Left colon (tissue), 2 donors: ENCODE measurements around the gene ZC3H13. TPM values are rescaled to one million over a fixed set of nuclear protein-coding genes. Genes with fewer than 3 reads are reported as not detected.
A peak's percentile ranks its signal among the peaks of the same experiment; 100 is the strongest.

Experiments used
- ATAC-seq: fragments of 200-7000 bp; cut with Tn5 transposase; one replicate; pipeline ENCODE4 v1.9.1; 2020; ENCODE audit warnings: mild to moderate bottlenecking, moderate library complexity
- DNase-seq, 2 donors: peaks; one replicate each; pipeline ENCODE4 v3.0.0-alpha.2; 2020
- intact Hi-C, 2 donors: fragments of 100-400 bp; cut with DNase I in 1 of 2; cut with micrococcal nuclease in 1 of 2; formaldehyde crosslinking; loops; one replicate each; pipeline versions ENCODE4 v1.11.2 to v1.14.0; 2022; cut with DNase I, micrococcal nuclease
- total RNA-seq, 2 donors: library from RNA; stranded (reverse); fragmentation: NEBNext Ultra II Directional; extraction: Animal tissue kit (Norgen Biotek cat#: 25700); gene quantifications; one replicate each; pipeline ENCODE4 v1.2.1, GENCODE V29; 2021
- donor health status: DM: no; HTN: no; CAD: no.
- donor health status: DM: yes; HTN: yes; CAD: no.

The ZC3H13 gene
- total RNA-seq, 2 donors from 2014 or later = 26.1 to 27.8 TPM

DNA sequence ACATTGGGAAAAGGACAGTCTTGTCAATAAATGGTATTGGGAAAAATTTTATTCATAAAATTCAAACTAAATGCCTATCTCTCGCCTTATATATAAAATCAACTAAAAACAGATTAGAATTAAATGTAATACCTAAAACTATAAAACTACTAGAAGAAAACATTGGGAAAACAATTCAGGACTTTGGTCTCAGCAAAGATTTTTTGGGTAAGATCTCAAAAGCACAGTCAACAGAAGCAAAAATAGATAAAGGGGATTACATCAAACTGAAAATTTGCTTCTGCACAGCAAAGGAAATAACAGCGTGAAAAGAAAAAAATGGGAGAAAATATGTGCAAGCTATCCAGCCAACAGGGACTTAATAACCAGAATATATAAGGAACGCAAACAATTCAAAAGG, 24.3 kb upstream of the ZC3H13 start:
- ATAC-seq (no peak), DNase-seq (no peak)
- intact Hi-C loops = no loop called here

DNA sequence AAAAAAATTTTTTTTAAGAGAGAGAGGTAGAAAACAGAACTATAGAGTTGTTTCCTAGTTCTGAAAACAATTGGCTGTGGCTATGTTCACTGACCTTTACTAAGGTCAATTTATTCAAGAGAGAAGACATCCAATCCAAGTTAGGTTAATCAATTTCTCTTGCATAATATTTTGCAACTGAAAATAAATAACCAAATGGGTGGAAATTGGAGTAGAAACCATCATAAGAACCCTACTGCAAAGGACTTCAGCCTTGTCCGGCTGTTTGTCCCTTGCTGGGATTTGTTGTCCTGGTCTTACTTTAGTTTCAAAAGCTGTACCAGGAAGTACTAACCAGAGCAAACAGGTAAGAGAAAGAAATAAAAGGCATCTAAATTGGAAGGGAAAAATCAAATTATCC, 23.3 kb upstream of the ZC3H13 start:
- intact Hi-C loops = no loop called here
- ATAC-seq = no peak
- DNase-seq = no peak

GRCh38 chr13:46071590-46072249, 19.2 kb upstream of the ZC3H13 start:
- DNase-seq = no peak
- no peak for ATAC-seq
- intact Hi-C loops = no loop called here

DNA sequence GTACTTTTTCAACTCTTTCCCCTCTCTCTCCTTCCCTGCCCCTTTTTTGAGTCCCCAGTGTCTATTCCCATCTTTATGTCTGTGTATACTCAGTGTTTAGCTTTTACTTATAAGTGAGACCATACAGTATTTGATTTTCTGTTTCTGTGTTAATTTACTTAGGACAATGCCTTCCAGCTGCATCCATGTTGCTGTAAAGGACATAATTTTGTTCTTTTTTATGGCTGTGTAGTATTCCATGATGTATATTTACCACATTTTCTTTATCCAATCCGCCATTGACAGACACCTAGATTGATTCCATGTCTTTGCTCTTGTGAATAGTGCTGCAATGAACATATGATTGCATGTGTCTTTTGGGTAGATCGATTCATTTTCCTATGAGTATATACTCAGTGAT, 10.7 kb upstream of the ZC3H13 start:
- ATAC-seq = no peak
- intact Hi-C loops = no loop called here
- no peak for DNase-seq

- DNase-seq = no peak
- no peak for ATAC-seq
- intact Hi-C loops = no loop called here
These were observed 9.6 kb upstream of the ZC3H13 start for GRCh38 chr13:46062185-46062584.

- intact Hi-C loops = no loop called here
- ATAC-seq = no peak
- DNase-seq = no peak
These were observed 6.9 kb upstream of the ZC3H13 start for GRCh38 chr13:46059405-46059804.

GRCh38 chr13:46058268-46058667, 5.7 kb upstream of the ZC3H13 start:
- intact Hi-C loops = no loop called here
- ATAC-seq = no peak

DNA sequence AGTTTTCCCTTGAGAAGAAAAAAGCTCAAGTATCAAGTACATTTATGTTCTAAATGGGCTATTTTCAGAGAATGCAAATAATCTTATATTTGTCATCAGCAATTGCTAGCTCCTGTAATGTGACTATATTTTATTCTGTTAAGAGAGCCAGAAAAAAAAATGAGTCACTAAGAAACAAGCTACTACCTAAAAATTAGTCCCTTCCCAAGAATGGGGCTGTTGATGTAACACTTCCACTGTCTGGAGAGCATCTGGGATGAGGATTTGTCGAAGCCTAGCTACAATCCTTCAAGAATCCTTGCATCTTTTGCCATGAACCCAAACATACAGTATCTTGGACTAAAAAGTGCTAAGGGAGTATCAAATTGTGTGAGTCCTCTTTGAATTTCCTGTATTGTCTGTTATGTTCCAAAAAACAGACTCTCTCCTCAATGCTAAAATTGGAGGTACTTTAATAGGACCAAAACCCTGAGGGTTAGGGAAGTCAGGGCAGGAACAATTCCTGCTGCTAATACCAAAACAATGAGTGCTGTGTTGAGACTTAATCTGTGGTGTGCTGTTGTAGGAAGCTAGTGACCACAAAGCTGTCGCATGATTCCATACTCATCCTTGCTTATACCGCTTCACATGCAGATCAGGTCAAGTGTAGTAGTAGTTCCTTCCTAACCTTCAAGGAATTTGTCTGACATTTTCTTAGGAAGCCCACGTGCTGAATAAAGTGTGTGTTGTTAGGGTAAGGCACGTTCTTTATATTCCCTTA, 4.9 kb upstream of the ZC3H13 start:
- intact Hi-C loops = no loop called here
- DNase-seq = no peak
- no peak for ATAC-seq

More at GRCh38 chr13:46058268-46058667, 5.7 kb upstream of the ZC3H13 start:
- DNase-seq = no peak

DNA sequence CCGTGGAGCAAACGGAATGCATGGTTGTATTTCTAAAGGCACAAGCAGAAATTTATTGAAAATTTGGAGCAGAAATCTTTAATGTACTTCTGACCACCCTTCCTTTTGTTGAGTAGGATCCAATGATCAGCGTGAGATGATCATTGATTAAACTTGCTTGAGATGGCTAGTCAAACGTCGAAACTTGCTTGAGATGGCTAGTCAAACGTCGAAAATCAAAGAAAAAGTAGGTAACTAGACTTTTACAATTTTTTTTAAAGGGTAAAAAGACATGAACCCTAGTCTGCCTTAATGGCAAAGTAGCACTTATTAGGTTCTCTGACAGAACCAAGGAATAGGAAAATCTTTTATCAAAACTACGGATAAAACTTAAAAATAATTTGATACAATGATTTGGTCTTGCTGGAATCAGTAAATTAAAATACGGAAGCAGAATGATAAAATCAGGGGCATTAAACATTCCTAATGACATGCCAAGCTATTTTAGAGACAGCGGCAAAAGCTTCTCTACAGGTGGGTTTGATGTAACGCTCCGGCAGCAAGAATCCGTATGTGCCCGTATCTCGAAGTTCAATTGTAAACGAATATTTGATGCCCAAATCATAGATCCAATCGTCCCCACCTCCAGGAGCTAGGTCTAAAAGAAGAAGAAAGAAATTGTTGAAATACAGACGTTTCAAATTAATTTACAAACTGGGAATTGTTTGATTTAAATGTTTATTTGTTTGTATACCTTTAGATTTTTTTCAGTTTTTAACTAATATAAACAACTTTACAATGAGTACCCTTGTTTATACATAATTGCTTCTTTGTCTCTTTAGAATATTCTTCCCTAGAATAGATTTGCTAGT, 841 bp upstream of the ZC3H13 start:
- intact Hi-C loops = no loop called here
- DNase-seq (no peak), ATAC-seq (no peak)

GRCh38 chr13:46051968-46052318, 603 bp downstream of the ZC3H13 start:
- peak; percentile 14 for ATAC-seq
- DNase-seq = no peak
- intact Hi-C loops = no loop called here

GRCh38 chr13:46050771-46051170, 1.8 kb downstream of the ZC3H13 start:
- ATAC-seq = no peak
- DNase-seq = no peak
- intact Hi-C loops = no loop called here

DNA sequence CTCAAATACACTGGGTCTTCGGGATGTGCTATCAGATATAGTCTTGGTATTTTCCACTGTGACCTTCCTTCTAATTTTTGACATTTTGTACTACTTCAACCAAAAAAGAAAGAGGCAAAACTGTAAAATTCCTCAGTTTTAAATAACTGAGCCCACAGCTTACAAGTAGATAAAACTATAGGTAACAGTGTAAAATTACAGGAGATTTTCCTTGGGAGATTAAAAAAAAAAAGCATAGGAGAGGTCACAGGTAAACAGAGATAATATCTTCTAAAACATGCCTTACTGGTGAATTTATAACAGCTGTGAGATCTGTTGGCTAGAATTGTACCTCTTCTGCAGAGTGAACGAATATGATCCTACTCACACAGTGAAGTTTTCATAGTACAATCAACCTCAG, 7.1 kb downstream of the ZC3H13 start:
- ATAC-seq = no peak
- no peak for DNase-seq
- intact Hi-C loops = no loop called here

GRCh38 chr13:46043647-46044046, 8.9 kb downstream of the ZC3H13 start:
- ATAC-seq = no peak
- no peak for DNase-seq
- intact Hi-C loops = no loop called here

GRCh38 chr13:46041419-46041839, 11.1 kb downstream of the ZC3H13 start:
- DNase-seq = no peak
- intact Hi-C loops = no loop called here
- no peak for ATAC-seq

DNA sequence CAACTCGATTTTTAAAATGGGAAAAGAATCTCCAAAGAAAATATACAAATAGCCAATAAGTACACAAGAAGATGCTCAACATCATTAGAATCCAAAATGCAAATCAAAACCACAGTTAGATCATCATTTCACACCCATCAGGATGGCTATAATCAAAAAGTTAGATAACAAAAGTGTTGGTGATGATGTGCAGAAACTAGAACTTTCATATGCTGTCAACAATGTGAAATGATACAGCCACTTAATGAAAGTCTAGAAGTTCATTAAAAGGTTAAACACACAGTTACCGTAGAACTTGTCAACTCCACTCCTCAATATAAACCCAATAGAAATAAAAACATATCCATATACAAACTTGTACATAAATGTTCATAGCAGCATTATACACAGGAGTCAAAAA, 11.8 kb downstream of the ZC3H13 start:
- intact Hi-C loops = no loop called here
- DNase-seq (no peak), ATAC-seq (no peak)

GRCh38 chr13:46039411-46040182, 12.9 kb downstream of the ZC3H13 start:
- no peak for ATAC-seq
- no peak for DNase-seq
- intact Hi-C loops = no loop called here

DNA sequence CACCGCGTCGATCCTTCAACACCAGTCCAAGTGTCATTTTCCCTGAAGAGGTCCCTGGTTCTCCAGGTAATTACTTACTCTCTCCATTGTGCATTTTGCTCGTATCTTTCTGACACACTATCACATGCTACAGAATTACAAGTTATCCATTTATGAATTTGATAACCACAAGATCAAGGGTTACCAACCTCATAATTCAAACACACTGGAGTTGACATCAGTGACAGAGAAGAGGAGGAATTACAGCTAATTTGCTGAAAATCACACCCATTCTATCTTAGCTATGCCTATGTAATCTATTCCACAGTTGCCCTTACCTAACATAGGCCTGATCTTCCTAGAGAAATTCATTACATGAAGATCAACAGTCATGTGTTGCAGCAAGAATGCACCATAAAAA, 14.2 kb downstream of the ZC3H13 start:
- intact Hi-C loops = no loop called here
- DNase-seq = no peak
- ATAC-seq = no peak

GRCh38 chr13:46035066-46035465, 17.5 kb downstream of the ZC3H13 start:
- ATAC-seq (no peak), DNase-seq (no peak)
- intact Hi-C loops = no loop called here

GRCh38 chr13:46032341-46032740, 20.2 kb downstream of the ZC3H13 start:
- ATAC-seq (no peak), DNase-seq (no peak)
- intact Hi-C loops = no loop called here
